Gastroesophageal sphincter (tissue), 3 donors: ENCODE measurements around the gene KLHL18.

Experiments used
- CTCF ChIP-seq, 4 experiments: fragments of 200-600 bp in 2 of 4; fragments of 450-650 bp in 2 of 4; sonication (generic) in 1 of 4; IDR thresholded peaks; one replicate each; pipeline ENCODE4 v1.5.1; 2017 to 2019; ENCODE audit warnings: antibody characterized with exemption in 4 of 4, mild to moderate bottlenecking in 2 of 4, moderate library complexity in 2 of 4
- POLR2A ChIP-seq, 2 donors: fragments of 450-650 bp; IDR thresholded peaks; one replicate each; pipeline ENCODE4 v1.6.1; 2017; ENCODE audit warnings: antibody characterized with exemption in 2 of 2, mild to moderate bottlenecking in 2 of 2, moderate library complexity in 1 of 2

- TF ChIP-seq CTCF (IDR thresholded peaks at IDR 0.05) = no peak
- no peak for TF ChIP-seq POLR2A (IDR thresholded peaks at IDR 0.05)
These were observed 8.5 kb downstream of the KLHL18 start for GRCh38 chr3:47291158-47291753.
